GM12872 (cell line): ENCODE results near the gene CLIC6.
A peak's percentile ranks its signal among the peaks of the same experiment; 100 is the strongest.

Source experiments
- TF ChIP-seq, protein P1 (sequence below): IDR thresholded peaks from 3 replicates; pipeline ENCODE4 v1.5.1; 2011; ENCODE audit warnings: low read depth, mild to moderate bottlenecking, low read length, moderate library complexity; ENCODE audit not compliant: insufficient read depth

CLIC6 gene

DNA sequence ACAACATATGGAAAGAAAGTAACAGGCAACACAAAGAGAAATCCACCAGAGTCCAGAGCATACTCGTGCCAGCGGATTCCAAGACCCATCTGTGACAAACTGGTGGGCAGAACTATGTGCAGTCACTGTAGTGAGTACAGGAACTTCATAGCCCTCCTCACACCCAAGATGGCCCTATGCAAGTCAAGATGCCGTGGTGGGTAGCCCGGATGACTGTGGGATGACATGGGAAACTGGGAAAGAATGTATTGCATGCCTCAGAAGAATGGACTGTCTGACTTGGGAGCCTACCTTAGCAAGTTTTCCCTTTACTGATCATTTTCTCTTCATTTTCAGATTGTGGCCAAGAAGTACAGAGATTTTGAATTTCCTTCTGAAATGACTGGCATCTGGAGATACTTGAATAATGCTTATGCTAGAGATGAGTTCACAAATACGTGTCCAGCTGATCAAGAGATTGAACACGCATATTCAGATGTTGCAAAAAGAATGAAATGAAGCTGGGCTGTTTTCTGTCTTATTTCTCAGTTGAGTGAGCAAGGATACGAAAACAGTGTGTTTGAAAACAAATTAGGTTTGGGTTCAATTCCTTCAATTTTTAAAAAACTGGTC is 47.3 kb downstream of the CLIC6 start:
- TF ChIP-seq, protein P1, sequence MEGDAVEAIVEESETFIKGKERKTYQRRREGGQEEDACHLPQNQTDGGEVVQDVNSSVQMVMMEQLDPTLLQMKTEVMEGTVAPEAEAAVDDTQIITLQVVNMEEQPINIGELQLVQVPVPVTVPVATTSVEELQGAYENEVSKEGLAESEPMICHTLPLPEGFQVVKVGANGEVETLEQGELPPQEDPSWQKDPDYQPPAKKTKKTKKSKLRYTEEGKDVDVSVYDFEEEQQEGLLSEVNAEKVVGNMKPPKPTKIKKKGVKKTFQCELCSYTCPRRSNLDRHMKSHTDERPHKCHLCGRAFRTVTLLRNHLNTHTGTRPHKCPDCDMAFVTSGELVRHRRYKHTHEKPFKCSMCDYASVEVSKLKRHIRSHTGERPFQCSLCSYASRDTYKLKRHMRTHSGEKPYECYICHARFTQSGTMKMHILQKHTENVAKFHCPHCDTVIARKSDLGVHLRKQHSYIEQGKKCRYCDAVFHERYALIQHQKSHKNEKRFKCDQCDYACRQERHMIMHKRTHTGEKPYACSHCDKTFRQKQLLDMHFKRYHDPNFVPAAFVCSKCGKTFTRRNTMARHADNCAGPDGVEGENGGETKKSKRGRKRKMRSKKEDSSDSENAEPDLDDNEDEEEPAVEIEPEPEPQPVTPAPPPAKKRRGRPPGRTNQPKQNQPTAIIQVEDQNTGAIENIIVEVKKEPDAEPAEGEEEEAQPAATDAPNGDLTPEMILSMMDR: no peak

DNA sequence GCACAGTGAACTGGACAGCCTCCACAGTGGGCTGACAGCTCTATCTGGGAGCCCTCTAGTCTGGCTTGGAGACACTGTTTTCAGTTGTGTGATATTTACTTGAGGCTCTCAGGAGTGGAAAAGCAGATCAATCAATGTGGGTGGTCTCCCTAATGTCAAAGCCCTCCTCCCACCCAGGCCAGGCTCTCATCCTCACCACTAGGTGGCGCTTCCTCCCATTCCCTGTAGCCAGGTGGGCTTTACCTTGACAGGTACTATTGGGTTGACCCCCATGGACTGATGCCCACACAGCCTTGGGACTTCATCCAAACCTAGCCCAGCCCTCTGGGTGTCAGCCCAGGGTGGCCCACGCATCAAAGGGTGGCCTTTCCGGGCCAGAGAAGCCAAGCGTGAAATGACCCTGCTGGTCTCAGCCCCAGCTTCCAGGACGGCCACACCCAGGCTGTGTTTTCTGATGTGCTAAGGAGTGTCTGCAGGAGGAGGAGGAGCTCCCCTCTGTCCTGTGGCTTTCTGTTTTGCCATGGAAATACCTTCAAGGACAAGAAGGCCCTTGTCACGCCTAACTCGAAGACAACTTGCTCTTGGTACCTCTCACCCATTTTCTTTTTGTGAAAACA is 54.0 kb downstream of the CLIC6 start:
- TF ChIP-seq, protein P1: peak; percentile 89

DNA sequence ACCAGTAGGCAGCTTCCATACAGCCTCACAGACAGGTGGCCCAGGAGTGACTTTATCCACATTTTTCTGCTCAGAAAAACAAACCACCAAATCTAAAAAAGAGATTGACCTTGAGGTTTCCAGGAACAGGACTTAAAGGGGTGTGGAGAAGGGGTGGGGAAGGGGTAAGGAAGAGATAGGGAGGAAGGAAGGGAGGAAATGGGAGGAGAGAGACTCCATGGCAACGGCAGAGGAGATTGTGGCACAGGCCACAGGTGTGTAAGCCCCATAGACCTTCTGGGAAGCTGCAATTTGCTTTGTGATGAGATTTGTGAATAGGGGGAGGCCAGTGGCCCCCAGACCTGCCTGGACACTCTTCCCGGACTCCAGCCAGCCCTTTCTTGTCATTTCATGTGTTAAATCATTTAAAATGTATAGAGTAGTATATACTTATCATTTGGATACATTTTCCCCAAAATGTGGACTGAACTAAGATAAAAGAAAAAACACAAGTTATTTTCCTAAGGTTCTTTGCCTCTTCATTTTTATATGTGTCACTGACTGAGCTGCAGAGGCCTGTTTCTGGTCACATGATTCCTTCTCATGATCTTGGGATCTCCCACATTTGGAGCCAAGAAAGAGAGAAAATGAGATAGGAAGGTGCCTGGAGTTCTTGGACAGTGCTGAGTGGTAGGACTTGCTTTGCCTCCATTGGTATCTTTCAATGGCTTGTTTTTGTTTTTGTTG is 55.5 kb downstream of the CLIC6 start:
- TF ChIP-seq, protein P1: no peak

DNA sequence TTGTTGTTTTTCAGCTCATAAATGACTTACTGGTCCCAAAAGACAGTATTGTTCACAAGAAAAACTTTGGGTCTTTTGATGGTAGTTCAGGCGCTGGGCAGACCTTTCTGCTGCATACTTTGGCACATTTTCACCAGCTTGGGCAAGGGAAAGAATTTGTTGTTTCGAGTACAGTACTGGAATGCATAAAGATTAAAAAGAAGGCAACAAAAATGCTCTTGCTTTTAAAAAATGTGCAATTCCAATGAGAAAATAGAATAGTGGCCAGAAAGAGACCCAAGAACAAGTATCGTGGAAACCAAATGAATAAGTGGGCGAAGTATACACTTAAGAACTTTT is 56.0 kb downstream of the CLIC6 start:
- TF ChIP-seq, protein P1: no peak

DNA sequence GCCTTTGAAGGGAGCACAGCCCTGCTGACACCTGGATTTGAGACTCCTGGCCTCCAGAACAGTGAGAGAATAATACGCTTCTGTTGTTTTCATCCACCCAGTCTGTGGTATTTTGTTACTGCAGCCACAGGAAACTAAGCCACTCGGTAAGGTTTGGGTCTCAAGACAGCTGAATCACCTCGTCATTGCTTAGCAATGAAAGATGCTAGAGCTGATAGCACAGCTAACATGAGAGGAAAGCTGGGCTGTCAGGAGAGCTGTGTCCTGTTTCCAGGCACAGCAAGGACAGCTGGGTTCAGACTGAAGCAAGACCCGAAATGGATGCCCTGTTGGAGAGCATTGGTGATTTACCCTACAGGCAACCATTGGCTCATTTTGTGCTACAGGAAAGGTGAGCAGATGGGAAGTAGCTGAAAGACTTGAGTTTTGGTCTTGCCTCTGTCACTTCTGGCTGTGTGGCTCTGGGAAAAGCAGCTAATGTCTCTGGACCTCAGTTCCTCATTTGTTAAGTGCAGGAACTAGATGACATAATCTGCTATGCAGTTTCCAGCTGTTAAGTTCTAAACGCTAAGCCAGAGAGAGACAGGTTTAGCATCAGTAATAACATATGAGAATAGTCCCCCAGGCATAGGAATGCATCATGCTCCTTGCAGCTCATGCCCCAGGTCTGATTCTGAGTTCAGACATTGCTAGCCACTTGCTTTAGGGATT is 58.0 kb downstream of the CLIC6 start:
- TF ChIP-seq, protein P1: no peak

DNA sequence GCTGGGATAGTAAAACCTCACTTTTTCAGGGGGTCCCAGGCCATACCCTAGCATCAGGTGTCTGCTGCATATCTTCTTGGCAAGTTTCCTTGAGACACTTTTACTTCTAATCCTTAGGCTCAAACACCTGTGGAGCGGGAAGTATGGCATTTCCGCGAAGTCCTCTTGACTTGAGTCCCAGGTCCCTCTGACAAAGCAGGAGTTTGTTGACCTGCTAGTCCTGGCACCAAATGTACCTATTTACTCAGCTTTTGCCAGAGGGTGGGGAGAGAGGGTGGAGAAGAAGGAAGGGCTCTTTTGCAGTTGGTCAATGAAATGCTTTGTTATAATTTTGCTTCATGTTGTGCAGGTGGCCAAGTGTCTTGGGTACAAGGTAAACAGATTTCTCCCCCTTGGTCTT is 59.7 kb downstream of the CLIC6 start:
- TF ChIP-seq, protein P1: no peak

DNA sequence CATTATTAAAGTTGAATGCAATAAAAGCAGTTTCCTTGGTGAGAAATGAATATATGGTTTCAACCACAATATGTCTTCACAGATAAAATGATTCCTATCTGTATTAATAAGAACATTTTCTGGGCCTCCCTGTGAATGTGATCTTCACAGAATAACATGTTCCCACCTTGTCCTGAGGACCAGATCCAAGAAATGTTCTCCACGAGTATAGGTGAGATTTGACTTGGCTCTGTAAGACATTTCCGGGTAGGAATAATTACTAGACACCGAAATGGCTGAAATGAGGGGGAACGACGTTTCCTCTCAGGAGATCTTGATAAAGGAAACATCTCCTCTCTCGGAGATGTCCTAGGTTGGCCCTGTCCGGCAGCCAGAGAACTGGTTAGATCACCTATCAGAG is 61.4 kb downstream of the CLIC6 start:
- TF ChIP-seq, protein P1: no peak
